ENCODE results near the gene KREMEN1.
"Not testable (repeated sequence)": the region's sequence is repeated elsewhere in the genome, so short reads cannot be mapped to it uniquely, and the experiment has no call there.

Gene KREMEN1

GRCh38 chr22:29072979-29073617, at the start of gene KREMEN1:
TSS of gene KREMEN1 (plus strand) at chr22:29073035. CDS start at chr22:29073131, 96 bp downstream.
- DNase-seq = no peak

- no peak for DNase-seq
Observed at GRCh38 chr22:29023172-29023796, 49.6 kb upstream of the KREMEN1 start.

- no peak for DNase-seq
Observed at GRCh38 chr22:29026579-29026978, 46.3 kb upstream of the KREMEN1 start.

GRCh38 chr22:29028468-29028867, 44.4 kb upstream of the KREMEN1 start:
- no peak for DNase-seq

GRCh38 chr22:29029202-29030000, 43.4 kb upstream of the KREMEN1 start:
- DNase-seq = no peak

- no peak for DNase-seq
Observed at GRCh38 chr22:29030016-29030617, 42.7 kb upstream of the KREMEN1 start.

- DNase-seq = no peak
Observed at GRCh38 chr22:29030618-29031226, 42.1 kb upstream of the KREMEN1 start.

- DNase-seq = no peak
Observed at GRCh38 chr22:29031227-29032011, 41.4 kb upstream of the KREMEN1 start.

GRCh38 chr22:29032014-29032475, 40.8 kb upstream of the KREMEN1 start:
- no peak for DNase-seq

- DNase-seq = no peak
Observed at GRCh38 chr22:29032584-29032983, 40.3 kb upstream of the KREMEN1 start.

- no peak for DNase-seq
Observed at GRCh38 chr22:29037340-29037932, 35.4 kb upstream of the KREMEN1 start.

- no peak for DNase-seq
Observed at GRCh38 chr22:29039148-29039547, 33.7 kb upstream of the KREMEN1 start.

- not testable (repeated sequence) for DNase-seq
Observed at GRCh38 chr22:29039684-29040083, 33.2 kb upstream of the KREMEN1 start.

GRCh38 chr22:29040385-29041275, 32.2 kb upstream of the KREMEN1 start:
- no peak for DNase-seq

GRCh38 chr22:29041408-29041807, 31.4 kb upstream of the KREMEN1 start:
- no peak for DNase-seq

- DNase-seq = no peak
Observed at GRCh38 chr22:29043906-29044575, 28.8 kb upstream of the KREMEN1 start.

GRCh38 chr22:29044657-29045176, 28.1 kb upstream of the KREMEN1 start:
- no peak for DNase-seq

- DNase-seq = no peak
Observed at GRCh38 chr22:29048822-29049654, 23.8 kb upstream of the KREMEN1 start.
